Motor neuron (in vitro differentiated cells): ENCODE measurements around the gene CFAP43. TPM values are rescaled to one million over a fixed set of nuclear protein-coding genes. Genes with fewer than 3 reads are reported as not detected.
A peak's percentile ranks its signal among the peaks of the same experiment; 100 is the strongest.

ENCODE experiments used
- ATAC-seq, 8 experiments: fragments of 200-7000 bp; cut with Tn5 transposase; replicated peaks in 6 of 8; 2 replicates each; pipeline ENCODE4 v1.8.0; 2021; ENCODE audit warnings: mild to moderate bottlenecking in 8 of 8, moderate library complexity in 8 of 8
- H3K27ac ChIP-seq, 2 donors: fragments of 250-450 bp; sonication (Bioruptor Pico); 2 replicates each; pipeline ENCODE4 v1.9.0; 2021; ENCODE audit warnings: antibody characterized with exemption in 2 of 2, mild to moderate bottlenecking in 2 of 2, moderate library complexity in 1 of 2
- H3K4me1 ChIP-seq, 2 donors: fragments of 250-450 bp; sonication (Bioruptor Pico); replicated peaks in 1 of 2; 2 replicates each; pipeline ENCODE4 v1.6.1; 2021; ENCODE audit warnings: antibody characterized with exemption in 2 of 2, mild to moderate bottlenecking in 2 of 2, moderate library complexity in 1 of 2
- H3K4me3 ChIP-seq, 5 donors: fragments of 250-450 bp; sonication (Bioruptor Pico); 2 replicates each; pipeline ENCODE4 v1.9.0; 2021; ENCODE audit warnings: antibody characterized with exemption in 5 of 5, mild to moderate bottlenecking in 5 of 5, moderate library complexity in 4 of 5
- WGBS, 10 experiments: fragments of 450-650 bp; shearing (Covaris generic); methylation state at CpG; one replicate each; pipeline ENCODE4 v1.0.0; 2022; 5-methylcytosine and 5-hydroxymethylcytosine counted together
- in situ Hi-C, 9 experiments: fragments of 400-800 bp; cut with MboI; loops; one replicate each; pipeline ENCODE4 v1.15.0; 2021; ENCODE audit warnings: low sequenced_read_pairs in 9 of 9, low pct_unique_long_range_greater_than_20kb in 2 of 9; ENCODE audit not compliant: unreplicated experiment in 9 of 9
- total RNA-seq, 8 experiments: library from RNA; unstranded; fragments of 300-600 nt; gene quantifications; 2 replicates each; pipeline versions ENCODE4 v1.2.3 to v1.2.4, GENCODE V29; 2022

Gene CFAP43
- 10 to 100 TPM in 1 of 8 experiments, 1 to 10 TPM in 6, under 1 TPM in 1; 0.94 to 38.7 (median 2.0) TPM for total RNA-seq

- Histone ChIP-seq H3K27ac (no peak within 1 kb of the TSS), H3K4me1 (peaks cover 0 to 5% of the 10 kb centered on the region in 2 donors), H3K4me3 (peak within 1 kb of the TSS; percentile 56 to 92 (median 74))
- 0 to 7% (median 0%) methylated on average over 3 to 14 of the region's 60 CpGs; no CpG with 5 or more reads in 5 of the 10 experiments for WGBS, 10 experiments
- peak; percentile 98 to 100 (median 100) for ATAC-seq
- in situ Hi-C loops = no loop called here
Observed at GRCh38 chr10:104231784-104232612, at the start of gene CFAP43. Gene CFAP43, minus strand, starts transcription at chr10:104232364. Its CDS starts 118 bp downstream, at chr10:104232246.

GRCh38 chr10:104281694-104282093 lies 49.5 kb upstream of the CFAP43 start:
- WGBS, 10 experiments = 40 to 78% (median 57%) methylated on average over 1 to 3 of the region's 3 CpGs; no CpG with 5 or more reads in 3 of the 10 experiments
- no peaks in the 10 kb centered on the region for H3K4me1 ChIP-seq
- ATAC-seq = no peak
- H3K4me3 ChIP-seq = no peak overlapping the region
- in situ Hi-C loops = loop anchor here in 1 of 9 experiments (5.0 kb wide), 1 partner anchor 66 kb away; no protein-coding TSS in a partner anchor
- no peak overlapping the region for H3K27ac ChIP-seq

- no peak for ATAC-seq
- 75 to 100% (median 80%) methylated on average over 1 to 3 of the region's 3 CpGs; no CpG with 5 or more reads in 3 of the 10 experiments for WGBS, 10 experiments
- Histone ChIP-seq H3K4me3 (no peak overlapping the region), H3K4me1 (no peaks in the 10 kb centered on the region), H3K27ac (no peak overlapping the region)
- in situ Hi-C loops = loop anchor here in 1 of 9 experiments (5.0 kb wide), 1 partner anchor 68 kb away; no protein-coding TSS in a partner anchor
Observed at GRCh38 chr10:104279550-104280259, 47.5 kb upstream of the CFAP43 start.

GRCh38 chr10:104277785-104278184 lies 45.6 kb upstream of the CFAP43 start:
- WGBS, 10 experiments = 82 to 100% (median 93%) methylated on average over 1 to 2 of the region's 2 CpGs; no CpG with 5 or more reads in 2 of the 10 experiments
- in situ Hi-C loops = no loop called here
- no peak overlapping the region for H3K4me3 ChIP-seq
- ATAC-seq = no peak
- H3K4me1 ChIP-seq = no peaks in the 10 kb centered on the region
- no peak overlapping the region for H3K27ac ChIP-seq

- no peaks in the 10 kb centered on the region for H3K4me1 ChIP-seq
- no peak overlapping the region for H3K27ac ChIP-seq
- H3K4me3 ChIP-seq = no peak overlapping the region
- in situ Hi-C loops = no loop called here
- WGBS, 10 experiments = 50 to 100% (median 86%) methylated on average over 1 of the region's 1 CpG; no CpG with 5 or more reads in 3 of the 10 experiments
- ATAC-seq = no peak
Observed at GRCh38 chr10:104276192-104276591, 44.0 kb upstream of the CFAP43 start.

- in situ Hi-C loops = no loop called here
- H3K27ac ChIP-seq = no peak overlapping the region
- peak overlapping the region in 1 of 5 donors; percentile 14 for H3K4me3 ChIP-seq
- H3K4me1 ChIP-seq = no peaks in the 10 kb centered on the region
- 0 to 94% (median 51%) methylated on average over 2 to 9 of the region's 42 CpGs; no CpG with 5 or more reads in 2 of the 10 experiments for WGBS, 10 experiments
- ATAC-seq = peak in 5 of 8 experiments; percentile 53 to 94 (median 74)
Observed at GRCh38 chr10:104274762-104275721, 42.9 kb upstream of the CFAP43 start.

GRCh38 chr10:104273899-104274575 lies 41.9 kb upstream of the CFAP43 start:
- no peak overlapping the region for H3K27ac ChIP-seq
- in situ Hi-C loops = no loop called here
- 40 to 100% (median 74%) methylated on average over 1 to 4 of the region's 4 CpGs for WGBS, 10 experiments
- no peak for ATAC-seq
- H3K4me1 ChIP-seq = peaks cover 0 to 5% of the 10 kb centered on the region in 2 donors
- no peak overlapping the region for H3K4me3 ChIP-seq

GRCh38 chr10:104273286-104273685 lies 41.1 kb upstream of the CFAP43 start:
- ATAC-seq = no peak
- peaks cover 0 to 5% of the 10 kb centered on the region in 2 donors for H3K4me1 ChIP-seq
- no peak overlapping the region for H3K27ac ChIP-seq
- H3K4me3 ChIP-seq = no peak overlapping the region
- in situ Hi-C loops = no loop called here
- 44 to 83% (median 60%) methylated on average over 1 of the region's 1 CpG; no CpG with 5 or more reads in 1 of the 10 experiments for WGBS, 10 experiments

GRCh38 chr10:104268713-104269645 lies 36.8 kb upstream of the CFAP43 start, which contains the start of gene GSTO2:
Gene GSTO2, plus strand, starts transcription at chr10:104269184. Its CDS starts 5,732 bp downstream, at chr10:104274916.
- Histone ChIP-seq H3K27ac (peak within 1 kb of the TSS; percentile 86 to 92), H3K4me1 (peaks cover 9 to 22% of the 10 kb centered on the region in 2 donors), H3K4me3 (peak within 1 kb of the TSS; percentile 75 to 89 (median 84))
- 4 to 82% (median 50%) methylated on average over 1 to 31 of the region's 59 CpGs; no CpG with 5 or more reads in 1 of the 10 experiments for WGBS, 10 experiments
- in situ Hi-C loops = no loop called here
- peak in 7 of 8 experiments; percentile 14 to 99 (median 99) for ATAC-seq

- 0 to 78% (median 32%) methylated on average over 1 to 10 of the region's 10 CpGs; no CpG with 5 or more reads in 2 of the 10 experiments for WGBS, 10 experiments
- peak overlapping the region; percentile 86 to 92 for H3K27ac ChIP-seq
- H3K4me1 ChIP-seq = peaks cover 9 to 22% of the 10 kb centered on the region in 2 donors
- H3K4me3 ChIP-seq = peak overlapping the region; percentile 75 to 89 (median 84)
- no peak for ATAC-seq
- in situ Hi-C loops = no loop called here
Observed at GRCh38 chr10:104268405-104268712, 36.2 kb upstream of the CFAP43 start.
